Activated naive CD8-positive, alpha-beta T cell treated with anti-CD3 and anti-CD28 coated beads for 36 hours (primary cell): ENCODE measurements around the gene FOSL1. TPM values are rescaled to one million over a fixed set of nuclear protein-coding genes. Genes with fewer than 3 reads are reported as not detected.

Source experiments
- DNase-seq: peaks from one replicate; pipeline ENCODE4 v3.0.0; 2021
- H3K27ac Mint-ChIP-seq: one replicate; pipeline ENCODE4 v1.8.0; 2022; ENCODE audit warnings: mild to moderate bottlenecking, moderate library complexity, mixed read lengths
- H3K27me3 Mint-ChIP-seq: one replicate; pipeline ENCODE4 v1.8.0; 2022; ENCODE audit warnings: mild to moderate bottlenecking, mixed read lengths
- H3K36me3 Mint-ChIP-seq: one replicate; pipeline ENCODE4 v1.8.0; 2021; ENCODE audit warnings: mild to moderate bottlenecking, mixed read lengths
- H3K4me1 Mint-ChIP-seq: one replicate; pipeline ENCODE4 v1.8.0; 2021; ENCODE audit warnings: mixed read lengths
- H3K4me3 Mint-ChIP-seq: one replicate; pipeline ENCODE4 v1.8.0; 2022; ENCODE audit warnings: mild to moderate bottlenecking, moderate library complexity, mixed read lengths
- H3K9me3 Mint-ChIP-seq: one replicate; pipeline ENCODE4 v1.8.0; 2022; ENCODE audit warnings: mixed read lengths
- total RNA-seq, 2 experiments: library from RNA; stranded (reverse); gene quantifications; one replicate each; pipeline ENCODE4 v1.2.3, GENCODE V29; 2021

Gene FOSL1
- total RNA-seq, 2 experiments from 2014 or later: 15.8 to 16.0 TPM

DNA sequence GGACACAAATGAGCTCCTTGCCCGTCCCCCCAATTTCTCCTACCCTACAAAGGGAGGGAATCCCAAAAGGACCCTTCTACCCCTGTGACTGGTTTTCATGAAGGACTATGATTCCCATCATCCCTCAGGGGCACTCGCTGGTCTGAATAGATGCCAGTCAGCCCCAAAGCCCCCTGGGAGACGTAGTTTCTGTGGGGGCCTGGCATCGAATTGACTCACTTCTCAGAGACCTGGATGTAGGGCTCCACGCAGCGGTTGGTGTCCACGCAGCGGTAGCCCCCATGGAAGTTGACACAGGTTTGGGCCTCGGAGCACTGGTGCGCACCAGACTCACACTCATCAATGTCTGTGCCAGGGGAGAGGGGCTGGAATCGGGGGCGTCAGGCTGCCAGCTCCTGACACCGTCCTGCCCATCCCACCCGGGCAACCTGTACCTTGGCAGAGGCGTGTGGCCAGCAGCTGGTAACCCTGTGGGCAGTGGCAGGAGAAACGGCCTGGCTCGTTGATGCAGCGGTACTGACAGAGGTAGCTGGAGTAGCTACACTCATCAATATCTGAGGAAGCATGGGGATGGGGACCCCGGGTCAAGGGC is 32.0 kb downstream of the FOSL1 start:
- DNase-seq: no peak
- Mint-ChIP-seq H3K4me3 (no peak overlapping the region), H3K36me3 (peaks cover 14% of the 10 kb centered on the region), H3K27ac (peak overlapping the region; percentile 38), H3K4me1 (peaks cover 22% of the 10 kb centered on the region), H3K9me3 (no peaks in the 10 kb centered on the region), H3K27me3 (no peaks in the 10 kb centered on the region)

GRCh38 chr11:65867284-65868071 is 32.7 kb downstream of the FOSL1 start:
- no peak for DNase-seq
- H3K36me3 Mint-ChIP-seq: peaks cover 20% of the 10 kb centered on the region

DNA sequence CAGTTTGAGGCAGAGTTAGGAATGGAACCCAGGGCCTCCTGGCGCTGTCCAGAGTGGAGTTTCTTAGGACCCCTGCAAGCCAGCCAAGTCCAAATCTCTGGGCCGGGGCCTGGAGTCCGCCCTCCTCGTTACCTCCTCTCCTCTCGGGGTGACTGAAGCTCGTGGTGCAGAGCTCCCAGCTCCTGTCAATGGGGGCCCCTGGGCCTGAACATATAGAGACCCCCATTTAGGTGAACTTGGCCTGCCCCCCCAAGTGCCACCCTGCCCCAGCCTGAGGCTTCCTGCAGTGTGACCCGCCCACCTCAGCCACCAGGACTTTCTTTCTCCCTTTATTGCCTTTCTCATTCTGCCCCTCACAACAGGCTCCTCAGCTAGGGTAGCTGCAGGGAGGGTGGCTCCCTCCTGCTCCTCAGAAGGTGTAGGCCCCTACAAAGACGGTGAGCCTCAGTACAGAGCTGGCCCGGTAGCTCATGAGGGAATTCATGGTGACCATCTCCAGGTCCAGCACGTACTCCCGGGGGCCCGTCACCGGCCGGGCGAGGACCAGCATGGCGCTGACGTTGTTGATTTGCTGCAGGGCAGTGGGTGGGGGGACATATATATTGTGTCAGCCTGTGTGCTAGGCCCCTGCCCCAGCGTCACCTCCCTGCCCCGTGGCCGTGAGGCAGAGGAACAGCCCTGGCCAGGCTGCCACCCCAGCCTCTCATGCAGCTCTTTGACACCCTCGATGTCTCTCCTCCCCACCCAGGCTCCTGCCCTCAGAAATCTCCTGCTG is 33.5 kb downstream of the FOSL1 start:
- H3K4me3 Mint-ChIP-seq: no peak overlapping the region
- H3K9me3 Mint-ChIP-seq: no peaks in the 10 kb centered on the region
- no peaks in the 10 kb centered on the region for H3K27me3 Mint-ChIP-seq
- peaks cover 24% of the 10 kb centered on the region for H3K36me3 Mint-ChIP-seq
- no peak for DNase-seq
- H3K4me1 Mint-ChIP-seq: peaks cover 26% of the 10 kb centered on the region
- no peak overlapping the region for H3K27ac Mint-ChIP-seq

More at GRCh38 chr11:65867284-65868071, 32.7 kb downstream of the FOSL1 start:
- no peaks in the 10 kb centered on the region for H3K27me3 Mint-ChIP-seq
- no peak overlapping the region for H3K4me3 Mint-ChIP-seq
- no peak overlapping the region for H3K27ac Mint-ChIP-seq
- no peaks in the 10 kb centered on the region for H3K9me3 Mint-ChIP-seq
- H3K4me1 Mint-ChIP-seq: peaks cover 24% of the 10 kb centered on the region

DNA sequence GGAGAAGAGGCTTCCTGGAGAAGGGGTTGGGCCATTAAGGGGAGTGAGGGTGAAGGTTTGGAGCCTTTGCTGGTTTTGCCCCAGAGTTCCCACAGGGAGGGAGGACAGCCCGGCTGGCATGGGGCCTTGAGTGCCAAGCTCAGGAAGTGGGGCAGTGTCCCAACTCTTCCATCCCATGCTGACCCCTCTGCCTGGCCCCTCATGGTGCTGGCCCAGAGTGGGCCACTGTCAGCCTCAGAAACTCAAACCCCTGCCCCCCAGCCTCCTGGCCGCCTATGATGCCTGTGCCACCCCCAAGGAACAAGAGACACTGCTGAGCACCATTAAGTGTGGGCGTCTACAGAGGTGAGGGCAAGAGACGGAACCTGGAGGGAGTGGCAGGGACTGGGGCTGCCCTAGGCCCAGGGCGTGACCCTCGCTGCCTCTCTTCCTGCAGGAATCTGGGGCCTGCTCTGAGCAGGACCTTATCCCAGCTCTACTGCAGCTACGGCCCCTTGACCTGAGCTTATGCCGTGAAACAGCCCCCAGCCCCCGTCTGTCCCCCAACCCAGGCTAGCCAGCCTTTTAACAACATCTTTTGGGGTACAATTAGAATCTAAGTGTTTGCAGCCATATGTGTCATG is 34.5 kb downstream of the FOSL1 start:
- Mint-ChIP-seq H3K27me3 (no peaks in the 10 kb centered on the region), H3K9me3 (no peaks in the 10 kb centered on the region), H3K36me3 (peaks cover 24% of the 10 kb centered on the region), H3K4me3 (no peak overlapping the region), H3K4me1 (peaks cover 23% of the 10 kb centered on the region), H3K27ac (peak overlapping the region; percentile 39)
- DNase-seq: no peak

- Mint-ChIP-seq H3K9me3 (no peaks in the 10 kb centered on the region), H3K36me3 (peaks cover 24% of the 10 kb centered on the region), H3K4me1 (peaks cover 21% of the 10 kb centered on the region), H3K27ac (peak overlapping the region; percentile 39), H3K27me3 (no peaks in the 10 kb centered on the region), H3K4me3 (no peak overlapping the region)
- no peak for DNase-seq
Observed at GRCh38 chr11:65864706-65865471, 35.3 kb downstream of the FOSL1 start.

DNA sequence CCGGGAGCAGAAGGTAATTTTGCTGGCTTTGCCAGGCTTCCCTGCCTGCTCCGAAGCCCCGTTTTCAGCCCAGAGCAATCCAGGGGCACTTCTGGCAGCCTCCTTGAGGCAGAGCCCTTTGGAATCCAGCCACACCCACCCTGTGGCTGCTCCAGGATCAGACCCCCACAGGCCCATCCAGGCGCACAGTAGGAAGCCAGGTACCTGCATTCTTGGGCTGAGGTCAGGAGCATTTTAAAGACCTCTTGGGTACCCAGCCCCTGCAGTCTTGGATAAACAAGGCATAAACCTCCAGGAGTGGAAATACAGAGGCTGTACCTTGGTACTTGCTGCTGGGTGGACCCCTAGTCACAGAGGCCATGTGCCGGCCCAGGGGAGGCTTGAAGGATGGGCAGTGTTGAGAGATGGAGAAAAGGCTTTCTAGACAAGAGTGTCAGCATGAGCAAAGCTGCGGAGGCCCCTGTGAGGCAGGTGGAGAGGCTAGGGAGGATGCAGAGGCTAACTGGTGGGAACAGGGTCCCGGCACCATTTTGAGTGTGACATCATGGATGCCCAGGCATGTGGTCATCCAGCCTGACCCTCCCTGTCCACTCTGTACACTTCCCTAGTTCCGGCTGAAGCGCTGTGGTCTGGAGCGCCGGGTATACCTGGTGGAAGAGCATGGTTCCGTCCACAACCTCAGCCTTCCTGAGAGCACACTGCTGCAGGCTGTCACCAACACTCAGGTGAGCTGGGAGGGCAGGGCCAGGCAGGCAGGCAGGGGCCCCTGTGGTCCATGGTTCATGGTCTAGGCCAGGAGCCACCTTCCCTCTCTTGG is 36.1 kb downstream of the FOSL1 start:
- Mint-ChIP-seq H3K27me3 (no peaks in the 10 kb centered on the region), H3K27ac (peak overlapping the region; percentile 63), H3K4me1 (peaks cover 23% of the 10 kb centered on the region), H3K36me3 (peaks cover 24% of the 10 kb centered on the region), H3K9me3 (no peaks in the 10 kb centered on the region), H3K4me3 (no peak overlapping the region)
- DNase-seq: no peak

- peaks cover 24% of the 10 kb centered on the region for H3K36me3 Mint-ChIP-seq
- H3K9me3 Mint-ChIP-seq: no peaks in the 10 kb centered on the region
- no peaks in the 10 kb centered on the region for H3K27me3 Mint-ChIP-seq
- peaks cover 30% of the 10 kb centered on the region for H3K4me1 Mint-ChIP-seq
- DNase-seq: no peak
- peak overlapping the region; percentile 36 for H3K27ac Mint-ChIP-seq
- peak overlapping the region; percentile 41 for H3K4me3 Mint-ChIP-seq
Observed at GRCh38 chr11:65862941-65863888, 37.0 kb downstream of the FOSL1 start.

GRCh38 chr11:65862191-65862735 is 37.9 kb downstream of the FOSL1 start:
- peaks cover 18% of the 10 kb centered on the region for H3K36me3 Mint-ChIP-seq
- H3K4me1 Mint-ChIP-seq: peaks cover 30% of the 10 kb centered on the region
- H3K27ac Mint-ChIP-seq: no peak overlapping the region
- H3K4me3 Mint-ChIP-seq: peak overlapping the region; percentile 95
- H3K9me3 Mint-ChIP-seq: no peaks in the 10 kb centered on the region
- H3K27me3 Mint-ChIP-seq: no peaks in the 10 kb centered on the region
- DNase-seq: no peak

- Mint-ChIP-seq H3K9me3 (no peaks in the 10 kb centered on the region), H3K27me3 (no peaks in the 10 kb centered on the region), H3K4me3 (peak overlapping the region; percentile 95), H3K36me3 (peaks cover 19% of the 10 kb centered on the region), H3K27ac (peak overlapping the region; percentile 98), H3K4me1 (peaks cover 32% of the 10 kb centered on the region)
- DNase-seq: no peak
Observed at GRCh38 chr11:65861533-65862183, 38.5 kb downstream of the FOSL1 start.

DNA sequence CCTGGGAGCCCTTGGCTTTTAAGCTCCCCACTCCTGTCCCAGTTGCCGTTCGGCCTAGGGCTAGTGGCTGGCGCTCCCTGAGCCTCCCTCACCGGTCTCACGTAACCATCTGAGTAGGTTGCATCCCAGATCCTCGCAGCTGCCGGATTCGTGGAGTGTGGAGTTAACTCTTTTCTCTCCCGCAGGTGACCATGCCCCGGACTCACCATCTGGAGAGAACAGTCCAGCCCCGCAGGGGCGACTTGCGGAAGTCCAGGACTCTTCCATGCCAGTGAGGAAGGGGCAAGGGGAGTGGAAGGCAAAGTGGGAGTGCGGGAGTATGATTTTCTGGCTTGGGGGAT is 39.1 kb downstream of the FOSL1 start:
- Mint-ChIP-seq H3K36me3 (peaks cover 24% of the 10 kb centered on the region), H3K4me3 (peak overlapping the region; percentile 95), H3K9me3 (no peaks in the 10 kb centered on the region), H3K27ac (peak overlapping the region; percentile 98), H3K27me3 (no peaks in the 10 kb centered on the region), H3K4me1 (peaks cover 38% of the 10 kb centered on the region)
- DNase-seq: no peak

GRCh38 chr11:65860278-65861164 is 39.7 kb downstream of the FOSL1 start, which contains the start of gene MUS81:
TSS of gene MUS81 (plus strand) at chr11:65860433. CDS start at chr11:65860754, 321 bp downstream.
- Mint-ChIP-seq H3K27me3 (no peaks in the 10 kb centered on the region), H3K9me3 (no peaks in the 10 kb centered on the region), H3K36me3 (peaks cover 30% of the 10 kb centered on the region), H3K4me3 (peak within 1 kb of the TSS; percentile 95), H3K27ac (peak within 1 kb of the TSS; percentile 98), H3K4me1 (peaks cover 44% of the 10 kb centered on the region)
- DNase-seq: peak; percentile 96
